ENCODE results near the gene PLCB1. TPM values are rescaled to one million over a fixed set of nuclear protein-coding genes. Genes with fewer than 3 reads are reported as not detected.
"Not testable (repeated sequence)": the region's sequence is repeated elsewhere in the genome, so short reads cannot be mapped to it uniquely, and the experiment has no call there.

PLCB1 gene
- total RNA-seq, 1 experiment from 2014 or later = 11.3 TPM

- peaks cover 7% of the 10 kb centered on the region for H3K4me1 Mint-ChIP-seq
- TF ChIP-seq, protein P1, sequence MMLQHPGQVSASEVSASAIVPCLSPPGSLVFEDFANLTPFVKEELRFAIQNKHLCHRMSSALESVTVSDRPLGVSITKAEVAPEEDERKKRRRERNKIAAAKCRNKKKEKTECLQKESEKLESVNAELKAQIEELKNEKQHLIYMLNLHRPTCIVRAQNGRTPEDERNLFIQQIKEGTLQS (CRISPR knock-in tag; conservative IDR thresholded peaks at IDR 0.05) = no peak
- no peak for TF ChIP-seq SP1 (CRISPR knock-in tag; conservative IDR thresholded peaks at IDR 0.05)
- TF ChIP-seq GABPB1 (CRISPR knock-in tag; IDR thresholded peaks at IDR 0.05) = peak; percentile 72
- no peak overlapping the region for H3K4me3 Mint-ChIP-seq
- peaks cover 28% of the 10 kb centered on the region for H3K9me3 Mint-ChIP-seq
- ChIA-PET CTCF (no interaction called here), POLR2A (no interaction called here)
- no peak for ATAC-seq
- no peak for DNase-seq (ENCODE audit: low spot score)
- no peak overlapping the region for H3K27ac Mint-ChIP-seq
- no peaks in the 10 kb centered on the region; the same call in 1 of the 2 replicates for H3K27me3 Mint-ChIP-seq (ENCODE audit: low read depth)
- peaks cover 23% of the 10 kb centered on the region for H3K36me3 Mint-ChIP-seq
Observed at GRCh38 chr20:8156235-8157079, 24.4 kb downstream of the PLCB1 start.

DNA sequence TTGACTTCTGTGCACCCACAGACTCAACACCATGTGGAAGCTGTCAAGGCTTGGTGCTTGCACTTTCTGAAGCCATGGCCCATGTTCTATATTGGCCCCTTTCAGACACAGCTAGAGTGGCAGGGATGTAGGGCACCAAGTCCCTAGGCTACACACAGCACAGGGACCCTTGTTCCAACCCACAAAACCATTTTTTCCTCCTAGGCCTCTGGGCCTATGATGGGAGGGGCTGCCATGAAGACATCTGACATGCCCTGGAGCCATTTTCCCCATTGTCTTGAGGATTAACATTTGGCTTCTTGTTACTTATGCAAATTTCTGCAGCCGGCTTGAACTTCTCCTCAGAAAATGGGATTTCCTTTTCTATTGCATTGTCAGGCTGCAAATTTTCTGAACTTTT lies 27.2 kb downstream of the PLCB1 start:
- peaks cover 23% of the 10 kb centered on the region for H3K36me3 Mint-ChIP-seq
- H3K4me1 Mint-ChIP-seq; H3K27me3 Mint-ChIP-seq (ENCODE audit: low read depth); H3K4me3 Mint-ChIP-seq; POLR2A ChIA-PET; DNase-seq (ENCODE audit: low spot score); H3K27ac Mint-ChIP-seq; CTCF ChIA-PET; ATAC-seq: not testable (repeated sequence)
- H3K9me3 Mint-ChIP-seq = peaks cover 28% of the 10 kb centered on the region

GRCh38 chr20:8161264-8162071 lies 29.4 kb downstream of the PLCB1 start:
- Mint-ChIP-seq H3K4me1 (no peaks in the 10 kb centered on the region), H3K9me3 (peaks cover 28% of the 10 kb centered on the region), H3K27ac (no peak overlapping the region), H3K4me3 (no peak overlapping the region), H3K27me3 (ENCODE audit: low read depth) (no peaks in the 10 kb centered on the region; the same call in 1 of the 2 replicates), H3K36me3 (peaks cover 23% of the 10 kb centered on the region)
- CTCF ChIA-PET = no interaction called here
- TF ChIP-seq KAT7 (CRISPR knock-in tag; IDR thresholded peaks at IDR 0.05; ENCODE audit: borderline replicate concordance) = no peak
- TF ChIP-seq AFF4 (CRISPR knock-in tag; IDR thresholded peaks at IDR 0.05; ENCODE audit: borderline replicate concordance) = no peak
- no peak for TF ChIP-seq ZNF121 (CRISPR knock-in tag; IDR thresholded peaks at IDR 0.05)
- TF ChIP-seq ERG (CRISPR knock-in tag; IDR thresholded peaks at IDR 0.05) = no peak
- no peak for TF ChIP-seq FOXK1 (CRISPR knock-in tag; IDR thresholded peaks at IDR 0.05)
- ATAC-seq (no peak), DNase-seq (ENCODE audit: low spot score) (no peak)
- POLR2A ChIA-PET = no interaction called here

- Mint-ChIP-seq H3K4me3 (no peak overlapping the region), H3K36me3 (peaks cover 23% of the 10 kb centered on the region)
- TF ChIP-seq HMGA2 (CRISPR knock-in tag; IDR thresholded peaks at IDR 0.05) (no peak), NFYB (CRISPR knock-in tag; conservative IDR thresholded peaks at IDR 0.05; ENCODE audit: low read depth) (no peak), SOX15 (CRISPR knock-in tag; IDR thresholded peaks at IDR 0.05) (no peak), TEAD1 (CRISPR knock-in tag; IDR thresholded peaks at IDR 0.05) (no peak), KAT7 (CRISPR knock-in tag; IDR thresholded peaks at IDR 0.05; ENCODE audit: borderline replicate concordance) (no peak), ZNF138 (CRISPR knock-in tag; conservative IDR thresholded peaks at IDR 0.05) (no peak), FOXK1 (CRISPR knock-in tag; IDR thresholded peaks at IDR 0.05) (no peak), ZNF423 (CRISPR knock-in tag; IDR thresholded peaks at IDR 0.05) (no peak), TCF7 (CRISPR knock-in tag; IDR thresholded peaks at IDR 0.05; ENCODE audit: low read depth) (no peak), ZNF121 (CRISPR knock-in tag; IDR thresholded peaks at IDR 0.05) (no peak), ERG (CRISPR knock-in tag; IDR thresholded peaks at IDR 0.05) (no peak), NFATC4 (CRISPR knock-in tag; IDR thresholded peaks at IDR 0.05) (no peak)
- TF ChIP-seq, protein P2, sequence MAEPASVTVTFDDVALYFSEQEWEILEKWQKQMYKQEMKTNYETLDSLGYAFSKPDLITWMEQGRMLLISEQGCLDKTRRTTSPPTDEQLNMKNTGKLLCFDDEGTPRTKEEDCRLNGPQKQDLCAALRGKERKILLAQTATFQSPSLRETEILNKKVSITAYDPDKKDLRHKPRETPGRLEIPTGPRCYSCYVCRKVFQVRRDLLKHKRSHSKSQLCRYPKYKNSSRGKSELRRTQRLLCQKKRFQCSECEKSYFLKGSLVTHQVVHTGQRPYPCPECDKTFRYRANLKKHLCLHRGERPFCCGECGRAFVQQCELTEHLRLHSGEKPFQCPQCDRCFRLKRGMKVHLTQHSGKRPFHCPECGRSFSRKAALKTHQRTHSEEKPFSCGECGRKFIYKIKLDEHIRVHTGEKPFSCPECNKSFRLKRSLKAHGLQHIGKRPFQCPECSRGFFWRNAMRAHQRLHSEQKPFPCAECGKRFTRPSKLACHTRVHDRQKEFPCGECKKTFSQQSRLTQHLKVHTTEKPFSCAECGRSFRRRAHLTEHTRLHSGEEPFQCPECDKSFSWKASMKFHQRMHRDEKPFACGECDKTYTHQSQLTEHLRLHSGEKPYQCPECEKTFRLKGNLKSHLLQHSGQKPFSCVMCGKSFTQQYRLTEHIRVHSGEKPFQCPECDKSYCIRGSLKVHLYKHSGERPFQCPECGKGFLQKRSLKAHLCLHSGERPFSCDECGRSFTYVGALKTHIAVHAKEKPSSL (CRISPR knock-in tag; conservative IDR thresholded peaks at IDR 0.05) = no peak
Observed at GRCh38 chr20:8162610-8163009, 30.5 kb downstream of the PLCB1 start.

More at GRCh38 chr20:8162610-8163009, 30.5 kb downstream of the PLCB1 start:
- Mint-ChIP-seq H3K4me1 (no peaks in the 10 kb centered on the region), H3K27me3 (ENCODE audit: low read depth) (no peaks in the 10 kb centered on the region; the same call in 1 of the 2 replicates), H3K9me3 (peaks cover 20% of the 10 kb centered on the region), H3K27ac (no peak overlapping the region)
- CTCF ChIA-PET = no interaction called here
- DNase-seq (ENCODE audit: low spot score) (no peak), ATAC-seq (no peak)
- POLR2A ChIA-PET = no interaction called here

Data from WTC11 (cell line).